GM23248 (cell line): ENCODE results near the gene RGS4. TPM values are rescaled to one million over a fixed set of nuclear protein-coding genes. Genes with fewer than 3 reads are reported as not detected.

Experiments used
- DNase-seq: peaks from one replicate; pipeline ENCODE4 v3.0.0-alpha.2; 2015
- H2AFZ ChIP-seq: fragments of 200-600 bp; sonication (generic); 2 replicates; pipeline ENCODE4 v1.6.1; 2016; ENCODE audit warnings: antibody characterized with exemption
- H3F3A ChIP-seq: fragments of 200-600 bp; sonication (generic); 2 replicates; pipeline ENCODE4 v1.6.1; 2016; ENCODE audit warnings: mild to moderate bottlenecking, antibody characterized with exemption, mixed run types; ENCODE audit not compliant: insufficient read depth
- H3K27ac ChIP-seq: fragments of 200-600 bp; sonication (generic); 2 replicates; pipeline ENCODE4 v1.5.1; 2016; ENCODE audit warnings: mild to moderate bottlenecking
- H3K27me3 ChIP-seq: fragments of 200-600 bp; sonication (generic); replicated peaks from 2 replicates; pipeline ENCODE4 v1.6.1; 2016; ENCODE audit warnings: mild to moderate bottlenecking; ENCODE audit not compliant: insufficient read depth
- H3K36me3 ChIP-seq: fragments of 200-600 bp; sonication (generic); 2 replicates; pipeline ENCODE4 v1.6.1; 2016; ENCODE audit warnings: low read depth, mild to moderate bottlenecking
- H3K4me1 ChIP-seq: fragments of 200-600 bp; sonication (generic); 2 replicates; pipeline ENCODE4 v1.6.1; 2016; ENCODE audit warnings: mild to moderate bottlenecking; ENCODE audit not compliant: insufficient read depth
- H3K4me2 ChIP-seq: fragments of 200-600 bp; sonication (generic); one replicate; pipeline ENCODE4 v1.6.1; 2016; ENCODE audit warnings: mild to moderate bottlenecking; ENCODE audit not compliant: unreplicated experiment
- H3K4me3 ChIP-seq: fragments of 200-600 bp; sonication (generic); 2 replicates; pipeline ENCODE4 v1.5.1; 2016; ENCODE audit warnings: mild to moderate bottlenecking
- H3K79me2 ChIP-seq: fragments of 200-600 bp; sonication (generic); 2 replicates; pipeline ENCODE4 v1.6.1; 2016; ENCODE audit warnings: mild to moderate bottlenecking; ENCODE audit not compliant: insufficient read depth
- H3K9ac ChIP-seq: fragments of 200-600 bp; sonication (generic); 2 replicates; pipeline ENCODE4 v1.6.1; 2016; ENCODE audit warnings: mild to moderate bottlenecking
- H3K9me2 ChIP-seq: fragments of 200-600 bp; sonication (generic); 2 replicates; pipeline ENCODE4 v1.6.1; 2016; ENCODE audit warnings: mixed run types, mild to moderate bottlenecking, moderate library complexity; ENCODE audit not compliant: insufficient read depth
- H3K9me3 ChIP-seq: fragments of 200-600 bp; sonication (generic); one replicate; pipeline ENCODE4 v1.6.1; 2017; ENCODE audit warnings: low read depth
- H4K20me1 ChIP-seq: fragments of 200-600 bp; sonication (generic); 2 replicates; pipeline ENCODE4 v1.6.0; 2016; ENCODE audit not compliant: insufficient read depth
- EZH2 ChIP-seq: fragments of 200-600 bp; sonication (generic); IDR thresholded peaks from 2 replicates; pipeline ENCODE4 v1.6.1; 2018; ENCODE audit warnings: antibody characterized with exemption, mild to moderate bottlenecking; ENCODE audit not compliant: insufficient read depth, poor library complexity, severe bottlenecking
- EZH2phosphoT487 ChIP-seq: fragments of 200-600 bp; sonication (generic); IDR thresholded peaks from 2 replicates; pipeline ENCODE4 v1.6.1; 2018; ENCODE audit warnings: antibody characterized with exemption, moderate library complexity, mild to moderate bottlenecking, low read depth; ENCODE audit not compliant: insufficient read depth
- WGBS, 2 experiments: methylation state at CpG; one replicate each; pipeline ENCODE4 v1.1.6; 2015 to 2017; ENCODE audit warnings: low lambda C conversion rate in 2 of 2, low coverage in 1 of 2; ENCODE audit errors: missing lambda C conversion rate in 2 of 2; 5-methylcytosine and 5-hydroxymethylcytosine counted together
- in situ Hi-C: fragments of 300-500 bp; cut with MboI; formaldehyde crosslinking; loops from 2 replicates; pipeline ENCODE4 v1.15.0; 2020
- polyA plus RNA-seq: library from polyadenylated mRNA; unstranded; fragments of >200 nt; fragmentation: Nextera tagmentation; extraction: Ambion mirVana; gene quantifications from 2 replicates; pipeline ENCODE4 v1.2.1, GENCODE V29; 2016
- total RNA-seq: library from RNA; depleted of rRNA; stranded (reverse); fragments of >200 nt; shearing (Covaris generic); gene quantifications from 2 replicates; pipeline ENCODE4 v1.2.3, GENCODE V29; 2014

RGS4 gene
- total and polyA plus RNA-seq, 2 experiments from 2014 or later, result 11.2 to 27.9 TPM

- Histone ChIP-seq H3K27ac (no peak overlapping the region), H3K79me2 (no peaks in the 10 kb centered on the region), H4K20me1 (no peaks in the 10 kb centered on the region), H3K36me3 (no peaks in the 10 kb centered on the region), H2AFZ (no peak overlapping the region), H3K4me1 (peaks cover 4% of the 10 kb centered on the region; the same call in 1 of the 2 replicates), H3F3A (peaks cover 4% of the 10 kb centered on the region; the same call in 1 of the 2 replicates), H3K4me3 (no peak overlapping the region), H3K4me2 (no peak overlapping the region), H3K27me3 (no peaks in the 10 kb centered on the region), H3K9me2 (no peaks in the 10 kb centered on the region), H3K9ac (no peak overlapping the region), H3K9me3 (no peaks in the 10 kb centered on the region)
- in situ Hi-C loops, result no loop called here
- WGBS, 2 experiments, result 48 to 61% methylated on average over 2 of the region's 2 CpGs
- DNase-seq, result no peak
- TF ChIP-seq EZH2, result no peak
- no peak for TF ChIP-seq EZH2phosphoT487
Measured at GRCh38 chr1:163094589-163094988, 25.4 kb downstream of the RGS4 start.

- no peak overlapping the region for H2AFZ ChIP-seq
- H3K4me1 ChIP-seq, result peaks cover 3% of the 10 kb centered on the region; the same call in 1 of the 2 replicates
- no peak overlapping the region for H3K27ac ChIP-seq
- H3F3A ChIP-seq, result peaks cover 3% of the 10 kb centered on the region; the same call in 1 of the 2 replicates
- no peak overlapping the region for H3K4me2 ChIP-seq
- TF ChIP-seq EZH2phosphoT487 (no peak), EZH2 (no peak)
- no peaks in the 10 kb centered on the region for H3K9me3 ChIP-seq
- H3K9me2 ChIP-seq, result no peaks in the 10 kb centered on the region
- WGBS, 2 experiments, result 60 to 71% methylated on average over 1 of the region's 1 CpG
- no peak for DNase-seq
- H3K36me3 ChIP-seq, result no peaks in the 10 kb centered on the region
- H3K79me2 ChIP-seq, result no peaks in the 10 kb centered on the region
- no peak overlapping the region for H3K9ac ChIP-seq
- in situ Hi-C loops, result no loop called here
- no peak overlapping the region for H3K4me3 ChIP-seq
- H3K27me3 ChIP-seq, result no peaks in the 10 kb centered on the region
- H4K20me1 ChIP-seq, result no peaks in the 10 kb centered on the region
Measured at GRCh38 chr1:163095213-163095612, 26.1 kb downstream of the RGS4 start.

- WGBS, 2 experiments, result 63 to 76% methylated on average over 1 of the region's 1 CpG
Measured at GRCh38 chr1:163102590-163102989, 33.4 kb downstream of the RGS4 start.

GRCh38 chr1:163104385-163105099 is 35.4 kb downstream of the RGS4 start:
- H3K36me3 ChIP-seq, result no peaks in the 10 kb centered on the region
- H3K27ac ChIP-seq, result no peak overlapping the region
- H3K9me2 ChIP-seq, result no peaks in the 10 kb centered on the region
- H4K20me1 ChIP-seq, result no peaks in the 10 kb centered on the region
- in situ Hi-C loops, result no loop called here
- H3K4me1 ChIP-seq, result peaks cover 10% of the 10 kb centered on the region
- WGBS, 2 experiments, result 64 to 65% methylated on average over 4 of the region's 4 CpGs
- H3F3A ChIP-seq, result no peaks in the 10 kb centered on the region
- no peak for DNase-seq
- H3K9ac ChIP-seq, result no peak overlapping the region
- H3K27me3 ChIP-seq, result no peaks in the 10 kb centered on the region
- H3K4me3 ChIP-seq, result no peak overlapping the region
- no peaks in the 10 kb centered on the region for H3K79me2 ChIP-seq
- H2AFZ ChIP-seq, result no peak overlapping the region
- TF ChIP-seq EZH2 (no peak), EZH2phosphoT487 (no peak)
- no peaks in the 10 kb centered on the region for H3K9me3 ChIP-seq
- H3K4me2 ChIP-seq, result no peak overlapping the region

More at GRCh38 chr1:163102590-163102989, 33.4 kb downstream of the RGS4 start:
- Histone ChIP-seq H3K9ac (no peak overlapping the region), H3K27ac (no peak overlapping the region), H3K36me3 (no peaks in the 10 kb centered on the region), H2AFZ (no peak overlapping the region), H3K4me3 (no peak overlapping the region), H4K20me1 (no peaks in the 10 kb centered on the region), H3K4me1 (peaks cover 10% of the 10 kb centered on the region), H3K27me3 (no peaks in the 10 kb centered on the region), H3K9me3 (no peaks in the 10 kb centered on the region), H3K79me2 (no peaks in the 10 kb centered on the region), H3K4me2 (no peak overlapping the region), H3F3A (no peaks in the 10 kb centered on the region), H3K9me2 (no peaks in the 10 kb centered on the region)
- in situ Hi-C loops, result no loop called here
- TF ChIP-seq EZH2 (no peak), EZH2phosphoT487 (no peak)
- DNase-seq, result no peak
